Fibroblast of the aortic adventitia (primary cell): Measurements from ENCODE around the gene CELF5. TPM values are rescaled to one million over a fixed set of nuclear protein-coding genes. Genes with fewer than 3 reads are reported as not detected.
"Not testable (repeated sequence)": the region's sequence is repeated elsewhere in the genome, so short reads cannot be mapped to it uniquely, and the experiment has no call there.

ENCODE experiments used
- DNase-seq: peaks from one replicate; pipeline ENCODE4 v3.0.0-alpha.2; 2010; ENCODE audit warnings: low read depth
- H3K4me3 ChIP-seq: 2 replicates; pipeline ENCODE4 v1.5.1; 2011; ENCODE audit warnings: low read depth, mild to moderate bottlenecking, control low read depth, low read length, moderate library complexity
- CTCF ChIP-seq: IDR thresholded peaks from 2 replicates; pipeline ENCODE4 v1.5.1; 2011; ENCODE audit warnings: mild to moderate bottlenecking, low read length, control low read depth, inconsistent platforms; ENCODE audit not compliant: insufficient read depth
- total RNA-seq: library from RNA; depleted of rRNA; stranded (reverse); fragments of >200 nt; gene quantifications from 2 replicates; pipeline ENCODE4 v1.2.3, GENCODE V29; 2012; ENCODE audit warnings: low replicate concordance

The CELF5 gene
- total RNA-seq, 1 donor: not detected

- H3K4me3 ChIP-seq: no peak overlapping the region
- no peak for DNase-seq
- no peak for TF ChIP-seq CTCF
These were observed 101.0 kb downstream of the CELF5 start for GRCh38 chr19:3325451-3325850.

GRCh38 chr19:3328743-3329142 is 104.3 kb downstream of the CELF5 start:
- TF ChIP-seq CTCF: no peak
- no peak overlapping the region for H3K4me3 ChIP-seq
- no peak for DNase-seq

- no peak overlapping the region for H3K4me3 ChIP-seq
- DNase-seq: no peak
- no peak for TF ChIP-seq CTCF
These were observed 105.6 kb downstream of the CELF5 start for GRCh38 chr19:3330047-3330446.

GRCh38 chr19:3332232-3332631 is 107.8 kb downstream of the CELF5 start:
- DNase-seq, H3K4me3 ChIP-seq: not testable (repeated sequence)

GRCh38 chr19:3333020-3333583 is 108.6 kb downstream of the CELF5 start:
- DNase-seq: no peak
- H3K4me3 ChIP-seq: no peak overlapping the region
- no peak for TF ChIP-seq CTCF

- no peak for DNase-seq
- TF ChIP-seq CTCF: no peak
- no peak overlapping the region for H3K4me3 ChIP-seq
These were observed 109.2 kb downstream of the CELF5 start for GRCh38 chr19:3333662-3334061.

- DNase-seq, H3K4me3 ChIP-seq: not testable (repeated sequence)
These were observed 110.4 kb downstream of the CELF5 start for GRCh38 chr19:3334749-3335430.
